ENCODE measurements around the gene BCAP31. TPM values are rescaled to one million over a fixed set of nuclear protein-coding genes. Genes with fewer than 3 reads are reported as not detected.

Gene BCAP31
- total RNA-seq, 2 experiments from 2014 or later, result 43.0 to 72.0 TPM

DNA sequence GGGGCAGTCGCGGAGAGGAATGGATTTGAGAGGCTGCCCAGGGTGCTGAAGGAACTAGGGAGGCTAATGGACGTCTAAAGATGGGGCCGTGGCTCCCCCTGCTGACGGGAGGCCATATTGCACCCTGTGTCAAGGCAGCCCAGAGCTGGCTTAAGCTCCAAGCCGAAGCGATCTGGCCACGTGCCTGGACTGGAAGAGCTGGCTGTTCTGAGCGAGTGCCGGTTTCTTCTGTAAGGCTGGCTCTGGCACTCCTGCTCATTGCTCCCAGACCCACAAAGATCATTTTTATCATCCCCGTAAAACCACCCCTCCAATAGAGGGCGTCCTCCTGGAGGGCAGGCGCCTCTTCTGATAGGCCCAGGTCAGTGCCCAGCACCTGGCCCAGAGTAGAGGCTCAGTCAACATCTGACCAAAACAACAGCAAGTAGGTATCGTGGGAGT lies 56.2 kb downstream of the BCAP31 start:
- H3K9me2 ChIP-seq (ENCODE audit: insufficient read depth, low read length), result no peaks in the 10 kb centered on the region
- peak; percentile 56 for DNase-seq (ENCODE audit: low spot score)
- H3K4me1 ChIP-seq (ENCODE audit: insufficient read depth, low read length, poor library complexity, severe bottlenecking), result no peaks in the 10 kb centered on the region
- no peak overlapping the region for H2AFZ ChIP-seq (ENCODE audit: low read length)
- no TSS peak for BruUV-seq (replicated peaks)
- H3K27ac ChIP-seq (ENCODE audit: low read depth, low read length, poor library complexity, severe bottlenecking), result no peak overlapping the region
- no peaks in the 10 kb centered on the region for H3K9me3 ChIP-seq (ENCODE audit: low read length)
- no peaks in the 10 kb centered on the region for H3K79me2 ChIP-seq (ENCODE audit: insufficient read depth, low read depth, low read length)
- H3K4me2 ChIP-seq (ENCODE audit: low read length), result no peak overlapping the region; the same call in 1 of the 2 replicates
- no peak for TF ChIP-seq EZH2phosphoT487 (IDR thresholded peaks at IDR 0.05; ENCODE audit: borderline replicate concordance, low read depth, low read length)
- TF ChIP-seq, protein P1, sequence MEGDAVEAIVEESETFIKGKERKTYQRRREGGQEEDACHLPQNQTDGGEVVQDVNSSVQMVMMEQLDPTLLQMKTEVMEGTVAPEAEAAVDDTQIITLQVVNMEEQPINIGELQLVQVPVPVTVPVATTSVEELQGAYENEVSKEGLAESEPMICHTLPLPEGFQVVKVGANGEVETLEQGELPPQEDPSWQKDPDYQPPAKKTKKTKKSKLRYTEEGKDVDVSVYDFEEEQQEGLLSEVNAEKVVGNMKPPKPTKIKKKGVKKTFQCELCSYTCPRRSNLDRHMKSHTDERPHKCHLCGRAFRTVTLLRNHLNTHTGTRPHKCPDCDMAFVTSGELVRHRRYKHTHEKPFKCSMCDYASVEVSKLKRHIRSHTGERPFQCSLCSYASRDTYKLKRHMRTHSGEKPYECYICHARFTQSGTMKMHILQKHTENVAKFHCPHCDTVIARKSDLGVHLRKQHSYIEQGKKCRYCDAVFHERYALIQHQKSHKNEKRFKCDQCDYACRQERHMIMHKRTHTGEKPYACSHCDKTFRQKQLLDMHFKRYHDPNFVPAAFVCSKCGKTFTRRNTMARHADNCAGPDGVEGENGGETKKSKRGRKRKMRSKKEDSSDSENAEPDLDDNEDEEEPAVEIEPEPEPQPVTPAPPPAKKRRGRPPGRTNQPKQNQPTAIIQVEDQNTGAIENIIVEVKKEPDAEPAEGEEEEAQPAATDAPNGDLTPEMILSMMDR (conservative IDR thresholded peaks at IDR 0.05; ENCODE audit: low read length), result peak; percentile 82
- H4K20me1 ChIP-seq (ENCODE audit: insufficient read depth, low read length), result no peaks in the 10 kb centered on the region
- H3K4me3 ChIP-seq (ENCODE audit: low read depth, low read length, poor library complexity, severe bottlenecking), result no peak overlapping the region
- POLR2A ChIA-PET, result no interaction called here
- intact Hi-C loops (cut with micrococcal nuclease; ENCODE audit: unreplicated experiment), result loop anchor here (1.0 kb wide), 1 partner anchor 113 kb away; no protein-coding TSS in a partner anchor
- no peaks in the 10 kb centered on the region for H3K36me3 ChIP-seq (ENCODE audit: insufficient read depth, low read length)
- CTCF ChIA-PET (ENCODE audit: unreplicated experiment), result interaction anchor here (0.7 kb wide), 1 partner anchor 129 kb away, joined by 3 read pairs; no protein-coding TSS in a partner anchor

DNA sequence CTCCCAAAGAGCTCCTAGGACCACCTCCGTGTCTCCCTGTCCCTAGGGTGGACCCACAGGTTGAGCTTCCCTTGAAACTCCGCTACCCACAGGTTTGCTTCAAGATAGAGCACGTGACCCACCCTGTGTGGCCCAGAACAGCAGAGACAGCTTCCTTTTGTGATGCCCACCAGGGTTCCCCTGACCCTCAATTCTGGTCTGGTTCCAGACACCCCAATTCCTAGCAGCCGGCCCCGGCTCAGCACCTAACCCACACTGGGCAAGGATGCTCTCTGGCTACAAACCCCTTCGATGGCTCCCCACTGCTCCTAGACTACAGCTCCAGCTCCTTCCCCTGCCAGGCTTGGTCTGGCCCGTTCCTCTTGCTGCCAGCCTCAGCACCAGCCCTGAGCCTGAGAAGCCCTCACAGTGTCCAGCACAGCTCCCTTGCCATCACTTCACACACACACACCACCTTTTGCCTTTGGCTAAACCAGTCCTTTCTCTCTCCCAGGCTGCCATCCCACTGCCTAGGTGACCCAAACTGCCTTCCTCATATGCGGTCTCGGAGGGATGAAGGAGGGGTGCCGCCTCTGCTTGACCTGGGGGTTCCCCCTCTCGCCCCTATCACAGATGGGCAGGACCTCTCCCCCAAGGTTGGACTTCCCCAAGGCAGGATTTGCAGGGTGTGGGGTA lies 56.8 kb downstream of the BCAP31 start:
- ChIA-PET CTCF (ENCODE audit: unreplicated experiment) (interaction anchor here (0.6 to 0.7 kb wide), 2 partner anchors 9 to 128 kb away, joined by 3 to 4 read pairs; no protein-coding TSS in a partner anchor), POLR2A (no interaction called here)
- BruUV-seq (replicated peaks), result no TSS peak
- no peaks in the 10 kb centered on the region for H3K9me2 ChIP-seq (ENCODE audit: insufficient read depth, low read length)
- H3K27ac ChIP-seq (ENCODE audit: low read depth, low read length, poor library complexity, severe bottlenecking), result no peak overlapping the region
- H2AFZ ChIP-seq (ENCODE audit: low read length), result no peak overlapping the region
- DNase-seq (ENCODE audit: low spot score), result no peak
- no peak overlapping the region; the same call in 1 of the 2 replicates for H3K4me2 ChIP-seq (ENCODE audit: low read length)
- TF ChIP-seq EZH2phosphoT487 (IDR thresholded peaks at IDR 0.05; ENCODE audit: borderline replicate concordance, low read depth, low read length), result no peak
- TF ChIP-seq, protein P1 (conservative IDR thresholded peaks at IDR 0.05; ENCODE audit: low read length), result no peak
- no peaks in the 10 kb centered on the region for H3K79me2 ChIP-seq (ENCODE audit: insufficient read depth, low read depth, low read length)
- no peaks in the 10 kb centered on the region for H4K20me1 ChIP-seq (ENCODE audit: insufficient read depth, low read length)
- no peaks in the 10 kb centered on the region for H3K36me3 ChIP-seq (ENCODE audit: insufficient read depth, low read length)
- no peaks in the 10 kb centered on the region for H3K4me1 ChIP-seq (ENCODE audit: insufficient read depth, low read length, poor library complexity, severe bottlenecking)
- H3K9me3 ChIP-seq (ENCODE audit: low read length), result no peaks in the 10 kb centered on the region
- intact Hi-C loops (cut with micrococcal nuclease; ENCODE audit: unreplicated experiment), result no loop called here
- no peak overlapping the region for H3K4me3 ChIP-seq (ENCODE audit: low read depth, low read length, poor library complexity, severe bottlenecking)

DNA sequence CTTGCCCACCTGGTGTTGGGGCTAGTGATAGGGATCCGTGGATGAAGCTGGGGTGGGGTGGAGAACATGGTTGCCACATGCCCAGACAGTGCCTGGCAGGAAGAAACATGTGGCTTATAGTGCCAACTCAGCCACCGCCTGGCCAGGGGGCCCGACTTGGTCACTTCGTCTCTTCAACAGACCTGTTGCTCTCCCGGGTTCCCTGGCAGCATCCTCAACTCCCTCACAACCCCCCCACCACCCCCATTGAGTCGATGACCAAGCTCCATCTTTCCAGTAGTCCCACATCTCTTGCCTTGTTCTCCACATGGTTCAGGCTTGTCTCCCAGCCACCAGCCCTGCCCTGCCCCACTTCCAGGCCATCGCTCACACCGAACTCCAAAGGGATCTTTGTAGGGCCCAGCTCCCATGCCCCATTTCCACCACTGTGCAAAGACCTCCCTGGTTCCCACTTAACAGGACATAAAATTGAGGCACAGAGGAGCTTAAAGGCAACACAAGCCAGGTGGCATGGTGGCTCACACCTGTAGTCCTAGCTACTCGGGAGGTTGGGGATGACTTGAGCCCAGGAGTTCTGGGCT lies 58.4 kb downstream of the BCAP31 start:
- ChIA-PET POLR2A (no interaction called here), CTCF (ENCODE audit: unreplicated experiment) (interaction anchor here (0.6 kb wide), 1 partner anchor 33 kb away, joined by 5 read pairs; no protein-coding TSS in a partner anchor)
- Histone ChIP-seq H3K9me2 (ENCODE audit: insufficient read depth, low read length) (no peaks in the 10 kb centered on the region), H3K79me2 (ENCODE audit: insufficient read depth, low read depth, low read length) (no peaks in the 10 kb centered on the region), H3K4me3 (ENCODE audit: low read depth, low read length, poor library complexity, severe bottlenecking) (no peak overlapping the region), H4K20me1 (ENCODE audit: insufficient read depth, low read length) (no peaks in the 10 kb centered on the region), H3K4me1 (ENCODE audit: insufficient read depth, low read length, poor library complexity, severe bottlenecking) (no peaks in the 10 kb centered on the region), H3K4me2 (ENCODE audit: low read length) (no peak overlapping the region), H3K36me3 (ENCODE audit: insufficient read depth, low read length) (no peaks in the 10 kb centered on the region), H2AFZ (ENCODE audit: low read length) (no peak overlapping the region), H3K9me3 (ENCODE audit: low read length) (no peaks in the 10 kb centered on the region), H3K27ac (ENCODE audit: low read depth, low read length, poor library complexity, severe bottlenecking) (no peak overlapping the region)
- BruUV-seq (replicated peaks), result no TSS peak
- TF ChIP-seq, protein P1 (conservative IDR thresholded peaks at IDR 0.05; ENCODE audit: low read length), result no peak
- TF ChIP-seq EZH2phosphoT487 (IDR thresholded peaks at IDR 0.05; ENCODE audit: borderline replicate concordance, low read depth, low read length), result no peak
- intact Hi-C loops (cut with micrococcal nuclease; ENCODE audit: unreplicated experiment), result no loop called here
- no peak for DNase-seq (ENCODE audit: low spot score)

All from OCI-LY7 (cell line).